Endothelial cell of umbilical vein (primary cell): ENCODE measurements around the gene VSTM2A.
A peak's percentile ranks its signal among the peaks of the same experiment; 100 is the strongest.

Experiments
- CTCF ChIP-seq, 2 donors: IDR thresholded peaks; 1 replicate in 1 of 2; 2 replicates in 1 of 2; pipeline ENCODE4 v1.5.1; 2011; ENCODE audit warnings: low read length in 2 of 2, mild to moderate bottlenecking in 2 of 2, moderate library complexity in 2 of 2, control low read depth in 1 of 2, inconsistent platforms in 1 of 2, low read depth in 1 of 2; ENCODE audit not compliant: insufficient read depth in 1 of 2; ENCODE audit errors: extremely low read depth in 1 of 2
- EZH2 ChIP-seq: IDR thresholded peaks from 2 replicates; pipeline ENCODE4 v1.6.1; 2012; ENCODE audit warnings: borderline replicate concordance, low read depth, mild to moderate bottlenecking, moderate library complexity, low read length, inconsistent platforms; ENCODE audit not compliant: severe bottlenecking
- FOS ChIP-seq: IDR thresholded peaks from 2 replicates; pipeline ENCODE4 v1.6.1; 2011; ENCODE audit warnings: mild to moderate bottlenecking, low read length, moderate library complexity, borderline replicate concordance; ENCODE audit not compliant: insufficient read depth
- JUN ChIP-seq: IDR thresholded peaks from 2 replicates; pipeline ENCODE4 v1.6.1; 2011; ENCODE audit warnings: borderline replicate concordance, low read depth; ENCODE audit not compliant: insufficient read length, insufficient read depth
- MYC ChIP-seq: IDR thresholded peaks from one replicate; pipeline ENCODE4 v1.6.1; 2011; ENCODE audit warnings: mild to moderate bottlenecking, low read depth, low read length
- POLR2A ChIP-seq: IDR thresholded peaks from 2 replicates; pipeline ENCODE4 v1.6.1; 2012; ENCODE audit warnings: low read depth, mild to moderate bottlenecking, control low read depth, low read length
- POLR2AphosphoS5 ChIP-seq: IDR thresholded peaks from 2 replicates; pipeline ENCODE4 v1.6.1; 2012; ENCODE audit warnings: low read depth, mild to moderate bottlenecking, control low read depth, low read length, moderate library complexity; ENCODE audit not compliant: insufficient read depth
- TF ChIP-seq, protein P1 (sequence below): IDR thresholded peaks from 2 replicates; pipeline ENCODE4 v1.6.1; 2011; ENCODE audit not compliant: insufficient read depth, insufficient read length

GRCh38 chr7:54541669-54542625, at the start of gene VSTM2A:
- TF ChIP-seq CTCF (IDR thresholded peaks at IDR 0.05; ENCODE audit: extremely low read depth in 1 of 2, insufficient read depth in 1 of 2, low read depth in 1 of 2, low read length in 2 of 2): no peak
- TF ChIP-seq EZH2: peak; percentile 13
- no peak for TF ChIP-seq MYC
- TF ChIP-seq POLR2A: no peak
- no peak for TF ChIP-seq JUN
- TF ChIP-seq, protein P1, sequence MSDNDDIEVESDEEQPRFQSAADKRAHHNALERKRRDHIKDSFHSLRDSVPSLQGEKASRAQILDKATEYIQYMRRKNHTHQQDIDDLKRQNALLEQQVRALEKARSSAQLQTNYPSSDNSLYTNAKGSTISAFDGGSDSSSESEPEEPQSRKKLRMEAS: no peak
- TF ChIP-seq POLR2AphosphoS5: no peak
- TF ChIP-seq FOS: no peak
